Activated naive CD4-positive, alpha-beta T cell treated with anti-CD3 and anti-CD28 coated beads for 36 hours (primary cell): Measurements from ENCODE around the gene AK4. TPM values are rescaled to one million over a fixed set of nuclear protein-coding genes. Genes with fewer than 3 reads are reported as not detected.

Experiments used
- CTCF ChIA-PET: fragments of 350-600 bp; sonication (Branson Sonifier 250); formaldehyde crosslinking; loops from one replicate; lab custom pipeline; 2021; ENCODE audit warnings: antibody characterized with exemption; lab: Charles Lee
- DNase-seq: peaks from one replicate; pipeline ENCODE4 v3.0.0-alpha.2; 2020
- H3K27ac Mint-ChIP-seq: one replicate; pipeline ENCODE4 v1.8.0; 2021; ENCODE audit warnings: mild to moderate bottlenecking, mixed read lengths
- H3K27me3 Mint-ChIP-seq: one replicate; pipeline ENCODE4 v1.8.0; 2021; ENCODE audit warnings: low read depth, mixed read lengths
- H3K36me3 Mint-ChIP-seq: one replicate; pipeline ENCODE4 v1.8.0; 2021; ENCODE audit warnings: low read depth, mixed read lengths
- H3K4me1 Mint-ChIP-seq: one replicate; pipeline ENCODE4 v1.8.0; 2021; ENCODE audit warnings: low read depth, mixed read lengths
- H3K4me3 Mint-ChIP-seq: one replicate; pipeline ENCODE4 v1.8.0; 2021; ENCODE audit warnings: mild to moderate bottlenecking, moderate library complexity, mixed read lengths
- H3K9me3 Mint-ChIP-seq: one replicate; pipeline ENCODE4 v1.8.0; 2021; ENCODE audit warnings: mixed read lengths
- intact Hi-C: fragments of 100-400 bp; cut with micrococcal nuclease; formaldehyde crosslinking; loops from one replicate; pipeline ENCODE4 v1.15.1; 2023
- total RNA-seq, 2 experiments: library from RNA; stranded (reverse); gene quantifications; one replicate each; pipeline ENCODE4 v1.2.3, GENCODE V29; 2021

AK4 gene
- total RNA-seq, 2 experiments from 2014 or later = 25.2 to 25.4 TPM

DNA sequence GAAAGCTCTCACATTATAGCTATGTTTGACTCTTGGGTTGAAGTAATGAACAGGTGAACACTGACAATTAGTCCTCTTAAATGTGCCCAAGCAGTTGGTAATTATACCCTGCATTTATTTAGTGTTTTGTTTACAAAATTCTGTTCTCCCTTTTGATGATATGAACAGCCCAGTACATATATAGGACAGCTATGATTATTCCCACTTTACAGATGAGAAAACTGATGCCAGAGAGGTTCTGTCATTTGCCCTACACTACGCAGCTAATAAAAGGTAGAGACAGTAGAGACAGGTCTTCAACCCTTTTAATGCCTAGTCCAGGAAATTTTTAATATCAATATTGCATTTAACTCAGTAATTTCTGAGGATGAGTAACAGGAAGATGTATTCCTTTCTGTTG, 115.3 kb downstream of the AK4 start:
- intact Hi-C loops = loop anchor here (5.0 to 10.0 kb wide), 2 partner anchors 298 to 549 kb away; partner anchors contain the start of gene JAK1
- Mint-ChIP-seq H3K4me3 (no peak overlapping the region), H3K9me3 (no peaks in the 10 kb centered on the region), H3K36me3 (no peaks in the 10 kb centered on the region), H3K4me1 (peaks cover 41% of the 10 kb centered on the region), H3K27me3 (peaks cover 16% of the 10 kb centered on the region), H3K27ac (no peak overlapping the region)
- DNase-seq = no peak
- CTCF ChIA-PET = interaction anchor here (0.7 to 0.8 kb wide), 2 partner anchors 27 to 85 kb away, joined by 3 read pairs; no protein-coding TSS in a partner anchor

- DNase-seq = peak; percentile 22
- no peaks in the 10 kb centered on the region for H3K9me3 Mint-ChIP-seq
- CTCF ChIA-PET = interaction anchor here (0.8 kb wide), 1 partner anchor 84 kb away, joined by 3 read pairs; no protein-coding TSS in a partner anchor
- intact Hi-C loops = loop anchor here (5.0 to 10.0 kb wide), 2 partner anchors 300 to 548 kb away; partner anchors contain the start of gene JAK1
- H3K27ac Mint-ChIP-seq = no peak overlapping the region
- no peaks in the 10 kb centered on the region for H3K36me3 Mint-ChIP-seq
- H3K4me1 Mint-ChIP-seq = peaks cover 39% of the 10 kb centered on the region
- peaks cover 16% of the 10 kb centered on the region for H3K27me3 Mint-ChIP-seq
- peak overlapping the region; percentile 35 for H3K4me3 Mint-ChIP-seq
Measured at GRCh38 chr1:65264197-65264929, 116.4 kb downstream of the AK4 start.

DNA sequence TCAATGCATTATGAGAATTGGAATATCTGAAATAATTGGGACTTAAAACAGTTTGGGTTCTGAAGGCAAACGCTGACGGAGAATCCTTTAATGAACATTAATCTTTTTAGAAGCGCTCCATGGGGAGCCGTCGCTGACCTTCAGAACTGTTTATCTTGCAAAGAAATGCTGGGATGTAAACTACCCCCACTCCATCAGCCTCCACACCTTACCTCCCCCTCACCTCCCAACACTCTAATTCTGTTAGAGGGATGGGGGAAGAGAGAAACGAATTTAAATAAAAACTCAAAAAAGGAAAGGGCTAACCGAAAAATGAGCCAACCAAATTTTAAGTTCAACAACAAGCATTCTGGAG, 117.3 kb downstream of the AK4 start:
- CTCF ChIA-PET = no interaction called here
- H3K27ac Mint-ChIP-seq = no peak overlapping the region
- intact Hi-C loops = loop anchor here (1.0 to 10.0 kb wide), 4 partner anchors 11 to 1083 kb away; partner anchors contain the start of genes JAK1, LEPR and LEPROT
- peak overlapping the region; percentile 35 for H3K4me3 Mint-ChIP-seq
- no peaks in the 10 kb centered on the region for H3K36me3 Mint-ChIP-seq
- no peaks in the 10 kb centered on the region for H3K9me3 Mint-ChIP-seq
- peaks cover 16% of the 10 kb centered on the region for H3K27me3 Mint-ChIP-seq
- DNase-seq = no peak
- peaks cover 32% of the 10 kb centered on the region for H3K4me1 Mint-ChIP-seq

DNA sequence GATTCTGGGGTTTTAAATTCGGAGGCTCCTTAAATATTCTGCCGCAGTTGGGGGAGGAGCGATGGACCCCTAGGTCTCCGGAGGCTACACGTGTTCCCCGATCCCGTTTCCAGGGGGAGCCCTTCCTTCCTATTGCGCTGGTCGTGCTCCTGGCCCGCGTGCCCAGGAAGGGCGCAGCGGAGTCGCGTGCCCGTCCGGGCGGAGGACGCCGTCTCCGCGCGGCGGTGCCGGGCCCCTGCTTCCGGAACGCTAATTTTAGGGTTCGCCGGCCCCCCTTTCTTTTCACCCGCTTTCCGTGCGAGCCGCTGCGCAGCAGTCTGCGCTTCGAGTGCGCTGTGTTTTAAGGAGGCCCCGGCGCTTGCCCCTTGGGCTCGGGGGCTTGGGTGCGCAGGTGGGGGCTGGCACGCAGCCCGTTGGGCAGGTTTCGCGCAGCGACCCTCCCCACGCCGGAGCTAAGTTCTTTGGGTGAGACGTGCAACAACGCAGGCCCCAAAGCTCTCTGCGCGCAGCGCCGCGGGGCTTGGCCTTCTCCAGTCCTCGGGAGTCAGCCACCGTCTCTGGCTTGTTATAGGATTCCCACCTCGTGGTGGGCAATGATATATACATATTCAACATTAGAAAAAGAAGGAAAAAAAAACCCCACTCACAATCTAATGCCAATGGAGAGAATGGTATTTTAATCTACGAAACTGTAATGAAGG, 117.8 kb downstream of the AK4 start:
- Mint-ChIP-seq H3K9me3 (no peaks in the 10 kb centered on the region), H3K36me3 (no peaks in the 10 kb centered on the region), H3K4me3 (peak overlapping the region; percentile 35), H3K4me1 (peaks cover 27% of the 10 kb centered on the region), H3K27ac (no peak overlapping the region), H3K27me3 (peaks cover 16% of the 10 kb centered on the region)
- DNase-seq = peak; percentile 35
- intact Hi-C loops = loop anchor here (1.0 to 10.0 kb wide), 4 partner anchors 12 to 1084 kb away; partner anchors contain the start of genes JAK1, LEPR and LEPROT
- CTCF ChIA-PET = interaction anchor here (0.6 kb wide), 1 partner anchor 73 kb away, joined by 5 read pairs; no protein-coding TSS in a partner anchor

DNA sequence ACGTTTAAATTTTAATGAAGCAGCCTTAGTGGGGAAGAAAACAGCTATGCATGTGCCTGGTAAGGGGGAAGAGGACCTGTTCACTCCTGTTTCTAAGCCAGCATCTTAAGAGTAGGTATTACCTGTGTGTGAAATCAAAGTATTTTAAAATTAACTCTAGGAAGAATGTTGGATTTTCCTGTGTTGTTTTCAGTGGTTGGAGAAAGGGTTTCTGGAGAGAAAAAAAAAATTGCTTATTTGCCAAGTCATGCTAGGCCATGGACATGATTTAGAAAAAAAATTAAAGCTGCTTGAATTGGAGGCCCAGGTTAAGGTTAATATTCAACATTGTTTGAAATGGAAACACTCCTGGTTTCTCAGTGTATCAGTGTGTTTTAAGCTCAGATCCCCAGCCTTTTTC, 118.5 kb downstream of the AK4 start:
- Mint-ChIP-seq H3K9me3 (no peaks in the 10 kb centered on the region), H3K36me3 (no peaks in the 10 kb centered on the region), H3K27ac (no peak overlapping the region), H3K4me3 (peak overlapping the region; percentile 35), H3K27me3 (peaks cover 16% of the 10 kb centered on the region), H3K4me1 (peaks cover 22% of the 10 kb centered on the region)
- CTCF ChIA-PET = interaction anchor here (0.6 to 1.3 kb wide), 4 partner anchors 30 to 193 kb away, joined by 3 to 5 read pairs (median 4); no protein-coding TSS in a partner anchor
- intact Hi-C loops = loop anchor here (5.0 to 10.0 kb wide), 2 partner anchors 302 to 1084 kb away; partner anchors contain the start of gene JAK1
- DNase-seq = no peak

DNA sequence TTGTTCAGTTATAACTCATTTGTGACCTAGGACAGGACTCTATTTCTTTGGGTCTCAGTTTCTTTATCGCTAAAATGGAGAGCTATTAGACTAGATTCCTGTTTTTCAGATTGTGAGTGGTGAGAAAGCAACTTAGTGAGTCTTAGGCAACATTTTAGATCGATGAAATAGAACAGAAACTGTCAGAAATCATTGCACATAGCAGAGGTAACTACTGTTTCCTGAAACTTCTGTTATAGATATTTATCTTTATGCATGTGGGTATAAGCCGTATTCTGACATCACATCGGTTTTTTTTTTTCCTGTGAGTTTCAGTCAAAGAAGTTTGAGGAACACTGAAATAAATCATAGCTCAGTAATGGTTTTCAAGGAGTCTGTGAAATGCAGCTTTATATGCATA, 119.3 kb downstream of the AK4 start:
- no peak overlapping the region for H3K4me3 Mint-ChIP-seq
- intact Hi-C loops = loop anchor here (5.0 to 10.0 kb wide), 2 partner anchors 302 to 1085 kb away; partner anchors contain the start of gene JAK1
- CTCF ChIA-PET = interaction anchor here (0.7 to 1.3 kb wide), 2 partner anchors 52 to 192 kb away, joined by 3 to 4 read pairs; no protein-coding TSS in a partner anchor
- H3K4me1 Mint-ChIP-seq = peaks cover 22% of the 10 kb centered on the region
- peaks cover 16% of the 10 kb centered on the region for H3K27me3 Mint-ChIP-seq
- no peak overlapping the region for H3K27ac Mint-ChIP-seq
- no peaks in the 10 kb centered on the region for H3K9me3 Mint-ChIP-seq
- DNase-seq = no peak
- no peaks in the 10 kb centered on the region for H3K36me3 Mint-ChIP-seq

GRCh38 chr1:65267683-65268082, 119.7 kb downstream of the AK4 start:
- no peaks in the 10 kb centered on the region for H3K36me3 Mint-ChIP-seq
- no peak overlapping the region for H3K27ac Mint-ChIP-seq
- CTCF ChIA-PET = interaction anchor here (1.3 kb wide), 1 partner anchor 52 kb away, joined by 4 read pairs; no protein-coding TSS in a partner anchor
- H3K4me3 Mint-ChIP-seq = no peak overlapping the region
- H3K27me3 Mint-ChIP-seq = peaks cover 16% of the 10 kb centered on the region
- intact Hi-C loops = loop anchor here (5.0 to 10.0 kb wide), 2 partner anchors 303 to 1085 kb away; partner anchors contain the start of gene JAK1
- H3K9me3 Mint-ChIP-seq = no peaks in the 10 kb centered on the region
- no peak for DNase-seq
- H3K4me1 Mint-ChIP-seq = peaks cover 22% of the 10 kb centered on the region

DNA sequence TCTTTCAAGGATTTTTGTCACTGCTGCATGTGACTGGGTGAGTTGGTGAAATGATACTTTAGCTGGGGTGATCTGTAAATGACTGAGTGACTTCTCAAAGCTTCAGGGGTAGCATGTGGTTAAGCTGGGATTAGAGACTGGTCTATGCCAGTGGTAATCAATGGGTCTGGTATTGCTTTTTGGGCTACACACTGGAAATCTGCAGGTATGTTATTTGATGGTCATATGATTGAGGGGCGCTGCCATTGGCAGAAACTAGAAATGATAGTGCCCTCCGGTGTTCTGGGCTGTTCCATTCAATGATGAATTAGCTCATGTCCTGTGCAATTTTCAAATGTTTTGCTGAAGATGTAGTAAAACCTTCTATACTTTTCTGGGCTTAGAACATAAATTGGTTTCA, 121.6 kb downstream of the AK4 start:
- CTCF ChIA-PET = interaction anchor here (1.1 kb wide), 1 partner anchor 34 kb away, joined by 4 read pairs; no protein-coding TSS in a partner anchor
- no peaks in the 10 kb centered on the region for H3K36me3 Mint-ChIP-seq
- no peaks in the 10 kb centered on the region for H3K9me3 Mint-ChIP-seq
- no peak for DNase-seq
- peaks cover 12% of the 10 kb centered on the region for H3K27me3 Mint-ChIP-seq
- no peak overlapping the region for H3K4me3 Mint-ChIP-seq
- peaks cover 18% of the 10 kb centered on the region for H3K4me1 Mint-ChIP-seq
- intact Hi-C loops = loop anchor here (5.0 to 10.0 kb wide), 2 partner anchors 305 to 1087 kb away; partner anchors contain the start of gene JAK1
- H3K27ac Mint-ChIP-seq = no peak overlapping the region

GRCh38 chr1:65276197-65276939, 128.4 kb downstream of the AK4 start:
- Mint-ChIP-seq H3K4me3 (no peak overlapping the region), H3K4me1 (no peaks in the 10 kb centered on the region), H3K27me3 (peaks cover 5% of the 10 kb centered on the region), H3K36me3 (no peaks in the 10 kb centered on the region), H3K9me3 (no peaks in the 10 kb centered on the region), H3K27ac (no peak overlapping the region)
- intact Hi-C loops = no loop called here
- CTCF ChIA-PET = interaction anchor here (0.6 to 0.8 kb wide), 3 partner anchors 11 to 758 kb away, joined by 3 read pairs; no protein-coding TSS in a partner anchor
- DNase-seq = no peak

- Mint-ChIP-seq H3K27me3 (peaks cover 5% of the 10 kb centered on the region), H3K9me3 (no peaks in the 10 kb centered on the region), H3K27ac (no peak overlapping the region), H3K36me3 (no peaks in the 10 kb centered on the region), H3K4me1 (no peaks in the 10 kb centered on the region), H3K4me3 (no peak overlapping the region)
- intact Hi-C loops = no loop called here
- CTCF ChIA-PET = interaction anchor here (0.7 kb wide), 1 partner anchor 19 kb away, joined by 3 read pairs; no protein-coding TSS in a partner anchor
- DNase-seq = no peak
Measured at GRCh38 chr1:65277605-65278347, 129.8 kb downstream of the AK4 start.
